CD14-positive monocyte (primary cell): ENCODE results near the gene GALNT6. TPM values are rescaled to one million over a fixed set of nuclear protein-coding genes. Genes with fewer than 3 reads are reported as not detected.

ENCODE experiments used
- DNase-seq, 3 donors: peaks; one replicate each; pipeline ENCODE4 v3.0.0-alpha.2; 2011 to 2022
- H2AFZ ChIP-seq: 2 replicates; pipeline ENCODE4 v1.6.0; 2012; ENCODE audit warnings: mild to moderate bottlenecking, low read depth, low read length, inconsistent platforms; ENCODE audit not compliant: insufficient read depth, poor library complexity, severe bottlenecking
- H3K27ac ChIP-seq, 2 donors: 1 replicate in 1 of 2; 2 replicates in 1 of 2; pipeline ENCODE4 v1.5.1; 2012 to 2013; ENCODE audit warnings: low read length in 2 of 2, control low read depth in 1 of 2, inconsistent platforms in 1 of 2, low read depth in 1 of 2, mild to moderate bottlenecking in 1 of 2
- H3K27me3 ChIP-seq, 2 donors: one replicate each; pipeline versions ENCODE4 v1.6.0 to v1.6.1; 2011 to 2013; ENCODE audit warnings: low read length in 2 of 2; ENCODE audit not compliant: control insufficient read depth in 2 of 2, insufficient read depth in 2 of 2
- H3K36me3 ChIP-seq, 2 donors: replicated peaks in 1 of 2; 1 replicate in 1 of 2; 2 replicates in 1 of 2; pipeline versions ENCODE4 v1.5.1 to v1.6.1; 2012 to 2013; ENCODE audit warnings: low read length in 2 of 2, control low read depth in 1 of 2, inconsistent platforms in 1 of 2, mild to moderate bottlenecking in 1 of 2; ENCODE audit not compliant: insufficient read depth in 2 of 2, control insufficient read depth in 1 of 2
- H3K4me1 ChIP-seq, 2 donors: 1 replicate in 1 of 2; 2 replicates in 1 of 2; pipeline versions ENCODE4 v1.5.1 to v1.6.1; 2012 to 2013; ENCODE audit warnings: low read length in 2 of 2, control low read depth in 1 of 2, inconsistent platforms in 1 of 2, mild to moderate bottlenecking in 1 of 2, moderate library complexity in 1 of 2; ENCODE audit not compliant: insufficient read depth in 2 of 2, control insufficient read depth in 1 of 2
- H3K4me2 ChIP-seq: replicated peaks from 2 replicates; pipeline ENCODE3; 2012; ENCODE audit warnings: low read length, moderate library complexity, mild to moderate bottlenecking; ENCODE audit not compliant: poor library complexity, severe bottlenecking; ENCODE audit errors: extremely low read depth
- H3K4me3 ChIP-seq, 3 experiments: fragments of 200-600 bp in 1 of 3; sonication (generic) in 1 of 3; replicated peaks in 1 of 3; 1 replicate in 2 of 3; 2 replicates in 1 of 3; pipeline ENCODE4 v1.5.1; 2011 to 2013; ENCODE audit warnings: low read length in 3 of 3, mild to moderate bottlenecking in 3 of 3, control low read depth in 2 of 3, low read depth in 2 of 3, inconsistent platforms in 1 of 3, moderate library complexity in 1 of 3
- H3K79me2 ChIP-seq: 2 replicates; pipeline ENCODE4 v1.6.0; 2012; ENCODE audit warnings: mild to moderate bottlenecking, control low read depth, inconsistent platforms, low read length, moderate library complexity; ENCODE audit not compliant: insufficient read depth
- H3K9ac ChIP-seq: 2 replicates; pipeline ENCODE4 v1.6.0; 2017; ENCODE audit warnings: low read length, mild to moderate bottlenecking; ENCODE audit not compliant: insufficient read depth, poor library complexity, severe bottlenecking
- H3K9me3 ChIP-seq, 2 donors: replicated peaks in 1 of 2; 1 replicate in 1 of 2; 2 replicates in 1 of 2; pipeline versions ENCODE4 v1.5.1 to v1.6.1; 2012 to 2013; ENCODE audit warnings: low read length in 2 of 2, control low read depth in 1 of 2; ENCODE audit not compliant: control insufficient read depth in 1 of 2, insufficient read depth in 1 of 2
- H4K20me1 ChIP-seq: 2 replicates; pipeline ENCODE4 v1.6.0; 2012; ENCODE audit warnings: mild to moderate bottlenecking, low read length, control low read depth, moderate library complexity; ENCODE audit not compliant: insufficient read depth
- H3K27ac Mint-ChIP-seq, 7 donors: one replicate each; pipeline ENCODE4 v1.8.0; 2020; ENCODE audit warnings: mild to moderate bottlenecking in 7 of 7, mixed read lengths in 7 of 7, moderate library complexity in 6 of 7, inconsistent platforms in 2 of 7
- H3K27me3 Mint-ChIP-seq, 3 donors: one replicate each; pipeline ENCODE4 v1.8.0; 2021 to 2022; ENCODE audit warnings: low read depth in 3 of 3, mild to moderate bottlenecking in 3 of 3, mixed read lengths in 3 of 3, moderate library complexity in 3 of 3, inconsistent platforms in 1 of 3
- H3K36me3 Mint-ChIP-seq, 2 donors: one replicate each; pipeline ENCODE4 v1.8.0; 2020; ENCODE audit warnings: mixed read lengths in 2 of 2, inconsistent platforms in 1 of 2, mild to moderate bottlenecking in 1 of 2
- H3K4me1 Mint-ChIP-seq: one replicate; pipeline ENCODE4 v1.8.0; 2020; ENCODE audit warnings: mild to moderate bottlenecking, mixed read lengths
- H3K4me3 Mint-ChIP-seq, 2 donors: one replicate each; pipeline ENCODE4 v1.8.0; 2020; ENCODE audit warnings: mild to moderate bottlenecking in 2 of 2, mixed read lengths in 2 of 2, moderate library complexity in 1 of 2
- H3K9me3 Mint-ChIP-seq, 7 donors: one replicate each; pipeline ENCODE4 v1.8.0; 2020 to 2022; ENCODE audit warnings: mixed read lengths in 7 of 7, mild to moderate bottlenecking in 6 of 7, moderate library complexity in 6 of 7, inconsistent platforms in 2 of 7
- CTCF ChIP-seq: fragments of 200-600 bp; IDR thresholded peaks from one replicate; pipeline ENCODE4 v1.8.0; 2022; ENCODE audit warnings: antibody characterized with exemption, mild to moderate bottlenecking
- WGBS: methylation state at CpG from one replicate; pipeline ENCODE4 v1.1.5; 2013; ENCODE audit warnings: missing lambda C conversion rate; ENCODE audit not compliant: insufficient coverage; 5-methylcytosine and 5-hydroxymethylcytosine counted together
- intact Hi-C, 2 donors: fragments of 100-400 bp; cut with micrococcal nuclease; formaldehyde crosslinking; loops; one replicate each; pipeline versions ENCODE4 v1.15.0 to v1.15.1; 2023
- polyA plus RNA-seq, 3 donors: library from polyadenylated mRNA; depleted of rRNA in 1 of 3; unstranded in 2 of 3; stranded (reverse) in 1 of 3; fragments of 300-500 nt in 2 of 3; fragments of >200 nt in 1 of 3; fragmentation: Illumina TruSeq in 2 of 3; gene quantifications; 1 replicate in 2 of 3; 2 replicates in 1 of 3; pipeline ENCODE4 v1.2.3, GENCODE V29; 2012 to 2021

The GALNT6 gene
- polyA plus RNA-seq, 3 donors = 3.2 to 12.9 (median 10.4) TPM

DNA sequence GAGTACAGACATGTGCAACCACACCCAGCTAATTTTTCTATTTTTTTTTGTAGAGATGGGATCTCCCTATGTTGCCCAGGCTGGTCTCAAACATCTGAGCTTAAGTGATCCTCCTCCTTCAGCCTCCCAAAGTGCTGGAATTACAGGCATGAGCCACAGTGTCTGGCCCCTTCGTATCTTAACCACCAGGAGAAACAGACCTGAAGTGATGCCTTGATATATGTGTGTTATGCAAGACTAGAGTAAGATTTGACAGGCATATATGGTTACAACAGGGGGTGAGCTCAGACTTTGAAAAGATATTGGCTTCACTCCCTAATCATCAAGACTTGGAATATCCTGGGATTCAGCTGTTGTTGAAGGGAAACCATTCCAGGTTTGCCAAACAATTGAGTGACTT lies 10.7 kb upstream of the GALNT6 start:
- Histone ChIP-seq H3K9ac (no peak overlapping the region), H3K4me1 (peaks cover 26 to 31% of the 10 kb centered on the region in 2 donors), H4K20me1 (no peaks in the 10 kb centered on the region), H3K79me2 (no peaks in the 10 kb centered on the region), H3K27me3 (no peaks in the 10 kb centered on the region), H3K4me3 (no peak overlapping the region), H2AFZ (no peak overlapping the region), H3K27ac (no peak overlapping the region), H3K36me3 (no peaks in the 10 kb centered on the region), H3K4me2 (no peak overlapping the region), H3K9me3 (no peaks in the 10 kb centered on the region)
- no peak for TF ChIP-seq CTCF
- peaks cover 0 to 11% of the 10 kb centered on the region in 2 donors for H3K36me3 Mint-ChIP-seq
- no peaks in the 10 kb centered on the region for H3K9me3 Mint-ChIP-seq
- intact Hi-C loops = no loop called here
- H3K4me1 Mint-ChIP-seq = peaks cover 31% of the 10 kb centered on the region
- peaks cover 0 to 6% (median 2%) of the 10 kb centered on the region in 3 donors for H3K27me3 Mint-ChIP-seq
- H3K27ac Mint-ChIP-seq = no peak overlapping the region
- no peak overlapping the region for H3K4me3 Mint-ChIP-seq
- DNase-seq = no peak
- WGBS = no CpG with 5 or more reads among the region's 1 CpG

GRCh38 chr12:51401486-51401885 lies 10.3 kb upstream of the GALNT6 start:
- TF ChIP-seq CTCF = no peak
- H3K4me3 Mint-ChIP-seq = no peak overlapping the region
- no peaks in the 10 kb centered on the region for H3K79me2 ChIP-seq
- H3K9me3 Mint-ChIP-seq = no peaks in the 10 kb centered on the region
- H3K4me1 ChIP-seq = peaks cover 26 to 31% of the 10 kb centered on the region in 2 donors
- no peak overlapping the region for H3K27ac Mint-ChIP-seq
- no peak overlapping the region for H2AFZ ChIP-seq
- H3K27me3 Mint-ChIP-seq = peaks cover 0 to 5% (median 2%) of the 10 kb centered on the region in 3 donors
- no peaks in the 10 kb centered on the region for H3K9me3 ChIP-seq
- peaks cover 0 to 11% of the 10 kb centered on the region in 2 donors for H3K36me3 Mint-ChIP-seq
- no peak overlapping the region for H3K4me3 ChIP-seq
- intact Hi-C loops = no loop called here
- no peak for DNase-seq
- 93% methylated on average over 11 of the region's 13 CpGs for WGBS
- H4K20me1 ChIP-seq = no peaks in the 10 kb centered on the region
- no peak overlapping the region for H3K4me2 ChIP-seq
- H3K36me3 ChIP-seq = no peaks in the 10 kb centered on the region
- H3K4me1 Mint-ChIP-seq = peaks cover 31% of the 10 kb centered on the region
- no peak overlapping the region for H3K27ac ChIP-seq
- no peaks in the 10 kb centered on the region for H3K27me3 ChIP-seq
- H3K9ac ChIP-seq = no peak overlapping the region
